C1 segment of cervical spinal cord (tissue), 14 donors: ENCODE results near the gene TNKS1BP1.
A peak's percentile ranks its signal among the peaks of the same experiment; 100 is the strongest.

Experiments used
- DNase-seq, 14 donors: peaks; one replicate each; lab custom pipeline; 2025; lab: John Stamatoyannopoulos, UW

TNKS1BP1 gene

DNA sequence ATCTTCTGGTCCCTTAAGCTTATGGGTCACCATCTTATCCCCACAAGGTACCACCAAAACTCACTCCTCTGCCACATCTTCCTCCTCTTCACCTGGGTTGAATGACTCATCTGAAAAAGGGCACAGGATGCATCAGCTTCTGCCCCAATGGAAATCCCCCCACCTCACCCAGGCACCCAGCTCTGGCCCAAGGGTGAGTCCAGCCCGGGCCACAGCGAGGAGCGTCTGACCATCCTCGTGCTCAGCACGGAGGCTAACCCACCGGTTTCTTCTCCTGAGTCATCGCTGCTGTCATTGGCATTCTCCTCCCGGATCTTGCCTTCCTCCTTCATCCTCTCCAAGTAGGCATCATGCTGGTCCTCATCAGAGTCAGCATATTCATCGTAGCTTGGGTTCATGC, 5.3 kb upstream of the TNKS1BP1 start:
- DNase-seq: no peak

DNA sequence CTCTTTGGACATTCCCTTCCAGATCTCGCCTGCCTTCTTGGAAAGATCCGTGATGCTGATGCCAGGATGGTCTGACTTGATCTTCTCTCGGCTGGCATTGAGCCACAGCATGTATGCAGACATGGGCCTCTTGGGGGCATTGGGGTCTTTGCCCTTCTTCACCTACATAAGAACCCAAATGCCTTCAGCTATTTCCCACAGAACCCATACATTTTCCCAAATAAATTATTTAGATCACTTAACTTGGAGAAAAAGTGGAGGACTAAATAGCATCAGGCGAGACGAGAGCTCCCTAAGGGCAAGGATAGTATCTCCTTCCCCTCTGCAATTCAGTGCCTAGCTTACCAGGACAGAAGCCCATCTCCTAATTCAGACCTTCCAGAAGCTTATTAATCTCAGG, 3.0 kb upstream of the TNKS1BP1 start:
- DNase-seq: no peak

DNA sequence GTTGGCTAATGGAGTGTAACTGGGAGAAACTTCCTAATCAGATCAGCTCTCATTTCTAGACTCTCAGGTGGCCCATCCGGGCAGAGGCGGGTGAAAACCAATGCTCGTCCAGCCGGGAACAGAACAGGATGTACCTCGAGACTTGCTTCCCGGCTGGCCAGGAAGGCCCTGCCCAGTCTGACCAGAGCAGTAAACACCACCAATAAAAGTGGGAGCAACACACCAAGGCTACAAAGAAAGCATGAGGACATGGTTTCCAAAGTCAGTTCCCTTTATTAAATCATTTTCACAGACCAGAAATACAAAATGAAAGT, 940 bp upstream of the TNKS1BP1 start:
- peak in 1 of 14 donors; percentile 24 for DNase-seq

DNA sequence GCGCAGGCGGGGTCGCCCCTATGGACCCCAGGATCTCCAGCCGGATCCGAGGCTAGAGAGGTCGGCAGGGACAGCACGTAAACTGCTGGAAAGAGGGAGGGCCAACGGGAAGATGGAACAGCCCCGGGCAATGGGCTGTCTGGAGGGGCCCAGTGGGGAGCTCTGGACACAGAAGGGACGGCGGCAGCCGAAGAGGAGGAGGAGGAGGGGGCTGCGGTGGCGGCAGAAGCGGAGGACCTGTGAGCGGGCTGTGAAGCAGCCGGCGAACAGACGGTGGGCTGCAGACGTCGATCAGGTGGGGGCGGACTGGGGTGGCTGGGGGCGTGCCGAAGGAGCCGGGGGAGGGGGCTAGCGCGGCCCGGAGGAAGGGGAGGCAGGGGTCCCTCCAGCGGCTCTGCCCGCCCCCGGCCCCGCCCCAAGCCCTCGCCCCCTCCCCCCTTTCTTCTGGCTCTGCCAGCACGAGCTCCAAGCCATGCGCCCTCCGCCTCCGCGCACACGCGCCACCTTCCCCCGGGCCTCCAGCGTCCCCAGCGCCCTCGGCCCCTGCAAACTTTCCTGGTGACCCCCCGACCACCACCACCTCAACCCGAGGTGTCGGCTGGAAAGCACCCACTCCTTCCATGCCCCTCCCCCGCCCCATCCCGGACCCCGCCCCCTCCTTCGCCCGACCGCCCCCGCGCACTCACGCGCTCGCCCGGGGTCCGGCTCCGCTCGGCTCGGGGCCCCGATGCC, 432 bp downstream of the TNKS1BP1 start:
- peak in 2 of 14 donors; percentile 33 to 64 for DNase-seq

DNA sequence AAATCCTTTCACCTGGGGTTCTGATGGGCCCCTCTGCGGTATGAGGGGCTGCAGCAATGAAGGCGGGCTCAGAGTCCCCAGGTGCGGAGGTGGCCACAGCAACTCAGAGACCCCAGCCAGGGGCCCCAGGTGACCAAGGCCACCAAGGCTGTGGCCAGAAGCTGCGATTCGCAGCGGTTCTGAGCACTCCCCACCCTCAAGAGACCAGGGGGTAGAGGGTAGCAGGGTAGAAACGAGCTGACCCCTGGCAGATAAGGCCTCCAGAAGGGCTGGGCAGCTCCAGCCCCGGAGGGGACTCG, 948 bp downstream of the TNKS1BP1 start:
- no peak for DNase-seq

DNA sequence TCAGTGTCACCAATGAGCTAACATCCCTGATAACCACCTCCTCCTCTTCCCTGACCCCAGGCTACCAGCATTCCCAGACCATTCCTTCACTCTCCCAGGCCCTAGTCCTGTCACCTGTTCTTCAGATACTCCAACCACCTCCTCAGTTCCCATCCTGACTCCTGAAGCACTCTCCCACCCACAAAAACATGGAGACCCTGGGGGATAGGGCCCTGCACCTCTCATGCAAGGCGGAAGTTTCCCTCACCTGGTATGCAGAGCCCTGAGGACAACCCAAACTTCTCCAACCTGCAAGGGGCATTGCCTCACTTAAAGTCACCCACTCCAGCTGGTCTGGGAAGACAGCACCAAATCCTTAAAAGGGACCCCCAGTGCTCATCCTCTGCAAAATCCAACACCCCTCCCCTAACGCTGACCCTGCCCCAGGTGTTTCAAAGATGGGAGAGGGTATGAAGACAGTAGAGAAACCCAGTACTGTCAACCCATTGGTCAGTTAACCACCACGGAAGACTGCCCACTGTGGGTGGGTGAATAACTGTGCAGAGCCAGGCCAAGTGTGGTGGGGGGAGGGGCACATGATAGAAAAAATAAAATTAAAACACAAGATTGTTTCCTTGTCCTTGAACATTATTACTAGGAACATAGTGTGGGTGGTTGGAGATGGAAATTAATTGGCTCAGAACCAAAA, 1.4 kb downstream of the TNKS1BP1 start:
- peak in 1 of 14 donors; percentile 25 for DNase-seq

DNA sequence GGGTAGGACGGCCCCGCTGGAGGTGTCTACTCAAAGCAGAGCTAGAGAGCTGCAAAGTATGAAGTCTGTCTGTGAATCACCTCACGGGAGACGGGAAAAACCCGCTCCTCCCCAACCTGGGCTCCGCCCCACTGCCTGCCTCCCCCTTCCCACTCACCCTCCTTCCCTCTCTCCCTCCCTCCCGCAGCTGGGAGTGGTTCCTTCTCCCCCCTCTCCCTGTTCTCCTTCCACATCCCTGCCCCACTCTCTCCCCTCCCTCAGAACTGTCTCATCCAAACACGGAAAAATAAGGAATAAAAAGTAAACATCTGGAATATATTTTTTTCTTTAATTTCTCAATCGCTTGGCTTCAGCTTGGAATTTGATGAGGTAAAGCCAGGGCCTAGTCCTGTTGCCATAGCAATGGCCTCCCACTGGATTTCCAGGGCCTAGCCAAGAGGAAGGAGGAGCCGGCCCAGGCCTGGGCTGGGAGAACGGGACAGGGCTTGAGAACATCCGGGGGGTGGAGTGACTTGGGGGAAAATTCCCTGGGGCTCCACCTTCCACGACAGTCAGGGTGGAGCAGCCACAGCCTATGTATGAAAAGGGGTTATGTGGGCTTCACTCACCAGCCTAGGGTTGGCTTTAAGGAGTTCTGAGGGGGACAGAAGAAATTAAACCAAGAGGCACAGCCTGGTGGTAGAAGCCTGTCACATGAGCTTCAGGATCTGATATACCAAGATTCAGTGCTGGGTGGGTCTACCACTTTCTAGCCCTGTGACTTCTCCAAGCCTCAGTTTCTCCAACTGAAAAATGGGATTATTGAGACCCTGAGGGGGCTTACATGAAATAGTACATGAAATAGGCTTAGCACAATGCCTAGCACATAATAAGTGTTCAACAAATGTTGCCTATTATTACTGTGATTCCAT, 2.2 kb downstream of the TNKS1BP1 start:
- peak in 10 of 14 donors; percentile 5 to 61 (median 34) for DNase-seq

DNA sequence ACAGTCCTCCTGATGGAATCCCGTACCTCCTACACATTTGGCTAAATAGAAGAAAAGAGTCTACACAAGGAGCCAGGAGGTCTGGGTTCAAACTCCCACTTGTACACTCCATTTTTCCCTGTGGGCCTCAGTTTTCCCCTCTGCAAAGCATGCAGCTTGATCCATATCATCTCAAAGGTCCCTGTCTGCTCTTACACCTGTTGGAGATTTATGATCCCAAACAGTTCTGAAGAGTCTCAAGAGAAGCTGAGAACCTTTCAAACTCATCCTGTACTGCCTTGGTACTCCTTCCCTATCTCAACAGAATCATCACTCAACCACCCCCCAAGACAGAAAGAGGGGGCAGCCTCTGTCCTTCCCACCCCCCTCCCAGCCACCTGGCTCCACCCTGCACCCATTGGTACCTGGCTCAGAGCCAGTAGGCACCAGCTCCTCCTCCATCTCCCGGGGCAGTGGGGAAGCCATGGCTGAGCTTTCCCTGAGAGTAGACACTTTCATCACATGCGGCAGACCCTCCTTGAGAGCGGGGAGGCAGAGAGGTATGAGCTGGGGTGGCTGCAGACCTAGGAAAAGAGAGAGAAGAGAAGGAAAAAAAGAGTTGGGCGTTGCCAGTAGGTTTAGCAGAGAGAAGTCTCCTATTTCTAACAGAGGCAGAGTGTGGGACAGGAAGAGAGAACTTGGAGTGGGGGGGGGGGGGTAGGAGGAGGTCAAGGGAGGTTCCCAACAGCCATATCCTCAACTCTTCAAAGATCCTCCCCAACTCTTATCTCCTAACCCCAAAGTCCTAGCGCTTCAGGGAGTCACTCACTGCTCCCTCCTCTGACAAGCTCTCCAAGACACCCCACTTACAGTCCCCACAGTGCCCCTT, 3.1 kb downstream of the TNKS1BP1 start:
- DNase-seq: no peak

DNA sequence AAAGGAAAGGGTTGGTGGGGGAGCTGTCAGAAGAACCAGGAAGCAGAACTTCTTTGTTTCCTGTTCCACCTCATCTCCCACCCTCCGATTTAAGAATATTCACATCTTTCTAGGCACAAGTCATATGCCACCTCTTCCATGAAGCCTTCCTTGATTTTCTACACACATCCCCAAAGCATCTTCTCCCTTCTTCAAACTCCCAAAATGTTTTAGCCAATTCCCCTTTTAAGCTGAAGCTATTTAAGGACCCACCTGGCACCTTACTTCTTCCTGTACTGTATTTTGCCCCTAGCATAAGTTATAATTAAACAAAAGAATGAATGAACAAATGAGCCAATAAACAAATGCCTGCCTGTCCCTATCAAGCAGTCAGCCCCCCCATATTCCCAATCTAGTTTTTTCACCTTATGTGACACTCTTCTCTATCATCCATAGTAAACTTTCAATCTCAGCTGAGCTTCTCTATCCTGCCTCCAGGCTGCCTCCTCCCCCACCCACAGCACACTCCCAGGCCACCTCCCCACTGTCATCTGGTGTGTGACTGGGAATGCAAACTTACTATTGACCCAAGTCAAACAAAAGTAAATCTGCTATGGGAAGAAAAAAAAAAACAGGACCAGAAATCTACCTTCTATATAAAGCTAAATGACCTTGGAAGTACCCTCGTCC, 3.9 kb downstream of the TNKS1BP1 start:
- DNase-seq: no peak

DNA sequence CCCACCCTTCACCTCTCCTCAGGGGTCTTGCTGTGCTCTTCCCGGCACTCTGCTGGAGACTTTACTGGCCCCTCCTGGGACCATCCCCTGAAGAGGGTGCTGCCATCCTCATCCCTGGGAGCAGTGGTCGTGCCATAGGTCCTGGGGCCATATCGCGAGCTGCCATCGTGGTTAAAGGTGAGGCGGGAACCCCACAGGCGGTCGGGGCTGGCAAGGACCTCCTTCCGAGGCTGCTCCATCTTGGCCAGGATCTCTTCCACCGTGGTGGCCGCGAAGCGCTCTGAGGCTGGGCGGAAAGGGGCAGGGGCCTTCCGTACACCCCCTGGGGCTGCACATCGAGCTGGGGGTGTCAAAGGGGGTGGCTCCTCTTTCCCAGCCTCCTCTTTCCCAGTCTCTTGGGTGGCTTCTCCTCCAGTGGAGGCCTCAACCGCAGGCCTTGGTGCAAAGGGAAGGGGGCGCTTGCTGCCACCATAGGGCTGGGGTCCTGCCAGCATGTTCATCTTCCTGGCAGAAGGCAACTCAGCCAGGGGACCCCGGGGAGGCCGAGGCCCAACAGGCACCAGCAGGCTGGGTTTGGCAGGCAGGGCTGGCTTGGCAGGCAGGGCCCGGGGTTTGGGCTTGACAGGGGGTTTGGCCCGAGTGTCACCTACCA, 4.6 kb downstream of the TNKS1BP1 start:
- DNase-seq: no peak

DNA sequence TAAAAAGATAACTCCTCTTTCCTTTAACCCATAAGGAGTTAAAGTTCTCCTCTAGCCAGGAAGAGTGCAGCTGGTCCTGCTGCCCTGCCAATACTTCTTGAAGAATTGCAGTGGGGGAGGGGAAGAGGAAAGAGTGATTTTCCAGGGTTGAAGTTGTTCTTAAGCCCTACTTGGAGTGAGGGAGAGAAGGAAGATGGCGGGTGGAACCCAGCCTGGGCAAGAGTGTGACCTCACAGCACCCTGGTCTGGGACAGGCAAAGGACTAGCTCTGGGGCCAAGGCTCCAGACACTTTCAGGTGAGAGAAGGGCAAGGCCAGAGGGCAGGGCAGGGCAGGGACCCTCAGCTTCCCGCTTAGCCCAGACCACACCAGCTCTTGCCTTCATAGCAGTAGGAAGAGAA, 6.6 kb downstream of the TNKS1BP1 start:
- no peak for DNase-seq

DNA sequence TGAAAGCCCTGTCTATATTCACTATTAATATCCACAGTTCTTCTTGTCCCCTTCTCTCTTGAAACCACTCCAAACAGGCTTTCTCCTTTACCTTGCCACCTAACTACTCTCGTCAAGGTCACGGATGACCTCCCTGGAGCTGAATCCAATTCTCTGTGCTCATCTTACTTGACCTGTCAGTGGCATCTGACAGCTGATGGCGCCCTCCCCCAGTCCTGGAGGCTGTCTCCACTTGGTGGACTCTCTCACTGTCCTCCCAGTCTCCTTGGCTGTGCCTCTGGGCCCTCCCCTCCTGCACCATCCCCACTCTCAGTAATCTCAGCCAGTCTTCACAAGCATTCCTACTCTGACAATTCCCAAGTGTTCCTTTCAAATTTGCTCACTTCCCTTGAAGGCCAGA, 8.7 kb downstream of the TNKS1BP1 start:
- DNase-seq: no peak

DNA sequence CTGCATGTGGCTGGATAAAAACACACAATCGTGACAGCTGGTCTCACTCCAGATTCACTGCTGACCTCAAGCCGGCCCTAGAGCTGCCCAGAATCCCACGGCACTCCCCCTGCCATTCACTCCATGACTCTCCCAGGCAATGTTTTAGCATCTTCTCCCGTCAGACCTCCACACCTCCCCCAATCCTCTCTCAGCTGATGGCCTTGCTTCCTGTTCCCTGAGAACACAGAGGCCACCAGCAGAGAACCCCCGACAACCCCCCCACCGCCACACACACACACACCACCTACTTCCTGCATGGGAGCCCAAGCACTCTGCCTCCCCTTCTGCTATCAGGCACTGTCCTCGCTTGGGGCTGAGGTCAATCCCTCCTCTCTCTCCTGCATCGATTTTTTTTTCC, 9.3 kb downstream of the TNKS1BP1 start:
- DNase-seq: no peak

DNA sequence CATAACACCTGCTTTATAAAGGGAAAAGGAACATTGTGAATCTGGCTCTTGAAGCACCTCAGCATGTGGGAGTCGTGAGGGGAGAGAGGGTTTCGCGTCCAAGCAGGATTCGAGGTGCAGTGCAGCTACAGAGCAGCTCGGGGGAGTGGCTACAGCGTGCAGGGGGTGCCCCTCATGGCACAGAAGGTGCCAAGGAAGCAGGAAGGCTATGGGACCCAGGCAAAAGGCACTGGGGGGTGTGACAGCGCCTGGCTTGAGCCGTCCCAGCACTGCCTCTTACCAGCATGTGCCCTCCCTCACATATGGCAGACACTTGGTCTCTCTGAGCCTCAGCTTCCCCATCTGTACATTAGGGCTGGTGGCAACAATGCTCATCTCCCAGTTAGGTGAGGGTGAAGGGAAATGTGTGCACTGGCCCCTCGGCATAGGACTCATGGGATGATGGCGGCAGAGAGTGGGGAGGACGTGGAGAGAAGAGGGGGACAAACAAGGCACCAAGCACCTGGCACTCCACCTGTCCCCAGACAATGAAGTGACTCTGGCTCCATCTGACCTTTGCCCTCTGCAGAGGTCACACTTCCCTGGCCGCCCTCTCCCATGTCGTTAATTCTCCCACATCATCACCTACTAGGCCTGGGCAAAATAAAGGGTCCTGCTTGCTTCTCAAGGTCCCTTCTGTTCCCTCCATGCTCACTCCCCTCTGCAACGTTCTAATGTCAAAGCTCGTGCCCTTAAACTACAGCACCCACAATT, 10.4 kb downstream of the TNKS1BP1 start:
- DNase-seq: no peak

DNA sequence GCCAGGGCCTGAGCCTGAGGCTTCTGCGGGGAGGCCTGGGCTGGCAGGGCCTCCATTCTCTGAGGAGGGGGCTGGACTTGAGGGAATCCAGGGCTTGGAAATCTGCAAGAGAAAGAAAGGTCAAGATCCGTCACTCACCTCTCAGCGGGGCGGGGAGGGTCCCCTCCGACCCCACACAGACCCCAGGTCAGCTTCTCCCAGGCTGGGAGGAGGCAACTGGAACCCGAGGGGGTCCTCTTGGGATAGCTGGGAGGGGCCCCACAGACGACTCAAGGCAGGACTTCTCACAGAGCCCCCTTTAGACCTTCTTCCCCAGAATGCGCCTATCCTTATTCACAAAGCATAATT, 11.0 kb downstream of the TNKS1BP1 start:
- DNase-seq: no peak

DNA sequence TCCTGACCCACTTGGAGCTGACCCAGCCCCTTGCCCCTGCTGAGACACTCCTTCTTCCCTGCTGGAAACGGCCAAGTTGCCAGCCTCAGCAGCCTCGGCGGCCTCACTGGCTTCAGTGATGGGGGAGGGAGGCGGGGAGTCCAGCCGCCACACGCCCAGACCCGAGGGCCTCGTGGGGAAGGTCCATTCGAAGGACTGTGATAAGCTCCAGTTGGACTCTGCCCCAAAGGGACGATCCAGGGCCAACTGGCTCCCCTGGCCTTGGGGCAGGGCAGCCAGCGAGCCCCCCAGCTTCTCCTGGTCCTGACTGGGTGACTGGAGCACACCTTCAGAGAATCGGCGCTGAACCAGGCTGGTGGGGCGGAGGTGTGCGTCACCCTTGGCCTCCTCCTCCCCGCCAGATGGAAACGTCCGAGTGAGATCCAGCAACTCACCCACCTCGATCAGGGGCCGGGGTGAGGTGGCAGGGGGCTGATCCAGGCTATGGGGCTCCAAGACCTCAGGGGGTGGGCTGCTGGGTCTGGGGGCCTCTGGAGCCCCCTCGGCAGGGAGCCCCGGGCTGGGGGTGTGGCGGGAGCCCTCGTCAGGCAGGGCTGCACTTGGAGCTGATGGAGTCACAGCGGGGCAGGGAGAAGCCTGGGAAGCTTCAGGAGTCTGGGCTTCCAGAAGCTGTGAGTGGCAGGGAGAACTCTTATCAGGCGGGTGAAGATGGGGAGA, 11.5 kb downstream of the TNKS1BP1 start:
- no peak for DNase-seq

DNA sequence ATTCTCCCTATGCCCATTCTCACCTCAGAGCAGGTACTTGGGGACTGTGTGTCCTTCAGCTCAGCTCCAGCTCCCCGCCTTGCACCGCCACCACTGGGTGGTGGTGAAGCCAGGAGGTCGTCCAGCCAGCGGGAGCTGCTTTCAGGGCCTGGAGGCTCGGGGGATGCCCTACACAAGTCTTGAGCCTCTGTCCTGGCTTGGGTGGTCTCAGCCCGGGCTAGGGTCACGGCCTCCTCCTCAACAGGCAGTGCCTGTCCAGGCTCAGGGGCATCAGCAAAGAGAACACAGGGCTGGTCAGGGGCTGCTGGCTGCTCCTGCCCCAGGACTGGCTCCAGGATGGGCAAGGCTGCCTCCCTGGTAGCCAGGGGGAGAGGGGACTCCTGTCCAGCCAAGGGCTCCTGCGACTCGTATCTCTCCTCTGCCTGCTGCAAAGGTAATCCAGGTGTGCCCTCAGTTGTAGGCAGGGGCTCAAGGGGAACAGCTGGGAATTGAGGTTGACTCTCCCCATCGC, 12.2 kb downstream of the TNKS1BP1 start:
- no peak for DNase-seq

DNA sequence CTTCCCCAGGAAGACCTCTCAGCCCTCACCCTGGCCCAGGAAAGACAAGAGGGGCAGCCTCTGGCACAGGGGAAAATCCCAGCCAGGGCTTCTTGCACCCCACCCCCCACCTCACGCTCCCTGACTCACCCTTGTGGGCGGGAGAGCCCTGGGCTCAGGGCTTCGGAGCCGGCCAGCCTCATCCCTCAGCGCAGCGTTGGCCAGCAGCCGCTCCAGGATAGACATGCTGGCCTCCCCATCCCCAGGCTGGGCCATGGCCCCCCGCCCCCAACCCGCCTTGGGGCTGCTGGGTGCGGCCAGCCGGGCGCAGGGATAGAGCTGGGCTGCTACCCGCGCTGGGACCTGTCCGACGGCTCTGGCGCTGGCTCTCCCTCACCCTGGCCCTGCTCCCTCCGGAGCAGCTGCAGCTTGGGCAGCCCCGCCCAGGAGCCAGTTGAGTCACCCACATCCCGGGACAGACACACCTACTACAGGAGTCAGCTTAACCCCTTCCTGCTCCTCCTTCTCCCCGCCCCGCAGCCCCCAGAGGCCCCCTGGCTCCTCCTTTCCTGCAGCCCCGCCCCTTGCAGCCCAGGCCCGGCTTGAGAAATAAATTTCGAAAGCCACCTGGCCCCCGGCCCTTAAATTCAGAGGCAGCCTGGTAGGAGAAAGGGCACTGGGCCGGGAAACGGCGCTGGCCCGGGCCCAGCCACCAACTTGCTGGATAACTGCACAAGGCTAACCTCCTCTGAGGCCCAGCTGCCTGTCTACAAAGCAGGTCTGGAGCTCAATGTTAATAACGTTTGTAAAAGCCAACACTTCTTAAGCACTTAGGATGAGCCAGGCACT, 13.4 kb downstream of the TNKS1BP1 start:
- peak in 11 of 14 donors; percentile 19 to 88 (median 74) for DNase-seq
